ENCODE results near the gene OR1L1.

The OR1L1 gene

GRCh38 chr9:122684851-122685250, 23.3 kb downstream of the OR1L1 start:
- no peak for DNase-seq (ENCODE audit: low read depth, low spot score)
- Histone ChIP-seq H3K9ac (ENCODE audit: insufficient read length, low read depth) (no peak overlapping the region), H3K4me1 (ENCODE audit: insufficient read depth, insufficient read length) (no peaks in the 10 kb centered on the region), H3K27me3 (ENCODE audit: insufficient read depth, insufficient read length) (no peaks in the 10 kb centered on the region), H3K36me3 (ENCODE audit: insufficient read depth, insufficient read length, low read length) (no peaks in the 10 kb centered on the region), H3K4me3 (ENCODE audit: insufficient read length, low read depth) (no peak overlapping the region), H3K9me3 (ENCODE audit: insufficient read depth, low read length) (peaks cover 18% of the 10 kb centered on the region)
- TF ChIP-seq ZNF274 (IDR thresholded peaks at IDR 0.05; ENCODE audit: low read depth, low read length) = no peak
- TF ChIP-seq SUZ12 (IDR thresholded peaks at IDR 0.05; ENCODE audit: extremely low read depth, insufficient read depth, insufficient read length) = no peak
- TF ChIP-seq YY1 (IDR thresholded peaks at IDR 0.05; ENCODE audit: insufficient read depth, insufficient read length) = no peak

GRCh38 chr9:122695696-122696095, 34.2 kb downstream of the OR1L1 start:
- Histone ChIP-seq H3K27me3 (ENCODE audit: insufficient read depth, insufficient read length) (no peaks in the 10 kb centered on the region), H3K4me1 (ENCODE audit: insufficient read depth, insufficient read length) (no peaks in the 10 kb centered on the region), H3K9me3 (ENCODE audit: insufficient read depth, low read length) (no peaks in the 10 kb centered on the region), H3K36me3 (ENCODE audit: insufficient read depth, insufficient read length, low read length) (no peaks in the 10 kb centered on the region), H3K4me3 (ENCODE audit: insufficient read length, low read depth) (no peak overlapping the region), H3K9ac (ENCODE audit: insufficient read length, low read depth) (no peak overlapping the region)
- DNase-seq (ENCODE audit: low read depth, low spot score) = no peak
- TF ChIP-seq YY1 (IDR thresholded peaks at IDR 0.05; ENCODE audit: insufficient read depth, insufficient read length) (no peak), SUZ12 (IDR thresholded peaks at IDR 0.05; ENCODE audit: extremely low read depth, insufficient read depth, insufficient read length) (no peak), ZNF274 (IDR thresholded peaks at IDR 0.05; ENCODE audit: low read depth, low read length) (no peak)
